Measurements from ENCODE around the gene ARMCX6. TPM values are rescaled to one million over a fixed set of nuclear protein-coding genes. Genes with fewer than 3 reads are reported as not detected.
"Not testable (repeated sequence)": the region's sequence is repeated elsewhere in the genome, so short reads cannot be mapped to it uniquely, and the experiment has no call there.

ARMCX6 gene
- total RNA-seq, 1 experiment from 2014 or later, result 32.2 TPM

DNA sequence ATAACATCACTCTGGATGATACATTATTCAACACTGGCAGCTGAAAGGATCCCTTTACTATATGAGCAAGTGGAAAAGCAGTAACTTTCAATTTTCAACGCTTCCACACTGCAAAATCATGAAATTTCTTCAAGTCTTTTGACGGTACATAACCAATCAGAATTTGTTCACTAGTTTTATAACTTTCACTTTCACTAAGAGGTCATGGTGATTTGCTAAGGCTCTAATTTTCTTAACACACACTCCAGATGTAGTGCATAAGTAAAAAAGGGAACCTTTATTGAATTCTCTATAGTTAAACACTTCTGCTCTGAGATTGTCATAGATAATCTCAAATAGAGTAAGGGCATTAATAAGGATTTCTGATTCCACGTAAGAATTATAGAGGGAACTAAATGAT is 37.7 kb upstream of the ARMCX6 start:
- ChIA-PET POLR2A (no interaction called here), RAD21 (ENCODE audit: low non-redundant PET in 1 of 2, low total read pairs in 2 of 2, uncharacterized antibody in 2 of 2, unreplicated experiment in 2 of 2) (no interaction called here), CTCF (no interaction called here)
- ATAC-seq, result no peak
- H3K9me3 ChIP-seq (ENCODE audit: control insufficient read depth in 1 of 2, insufficient read depth in 1 of 2, low read depth in 1 of 2, low read length in 2 of 2), result no peaks in the 10 kb centered on the region
- H3K4me2 ChIP-seq (ENCODE audit: low read length), result no peak overlapping the region
- H3K79me2 ChIP-seq (ENCODE audit: insufficient read depth, low read length), result no peaks in the 10 kb centered on the region
- no peaks in the 10 kb centered on the region for H3K36me3 ChIP-seq (ENCODE audit: control insufficient read depth in 1 of 2, insufficient read depth in 2 of 2, low read length in 2 of 2)
- H3K4me3 ChIP-seq (replicated peaks in 1 of 2; ENCODE audit: low read depth in 1 of 2, low read length in 2 of 2), result no peak overlapping the region
- no peaks in the 10 kb centered on the region for H3K9me2 ChIP-seq (ENCODE audit: insufficient read depth)
- no peak overlapping the region for H3K9ac ChIP-seq (ENCODE audit: low read length)
- no peaks in the 10 kb centered on the region for H4K20me1 ChIP-seq (ENCODE audit: insufficient read depth)
- no peaks in the 10 kb centered on the region for H3K4me1 ChIP-seq (ENCODE audit: control insufficient read depth in 1 of 2, insufficient read depth in 2 of 2, low read length in 2 of 2)
- no TSS peak for BruUV-seq (replicated peaks)
- H2AFZ ChIP-seq (ENCODE audit: low read depth, low read length, poor library complexity, severe bottlenecking), result no peak overlapping the region
- H3K27me3 ChIP-seq (ENCODE audit: insufficient read depth, low read length), result 0 out of 2 replicates have a peak, but pooled peaks cover 2% of the 10 kb centered on the region
- DNase-seq (ENCODE audit: low read depth, low spot score), result no peak
- intact Hi-C loops (cut with micrococcal nuclease), result no loop called here
- TF ChIP-seq JUND (IDR thresholded peaks at IDR 0.05) (no peak), EGR1 (IDR thresholded peaks at IDR 0.05; ENCODE audit: low read depth) (no peak)
- TF ChIP-seq, protein P1, sequence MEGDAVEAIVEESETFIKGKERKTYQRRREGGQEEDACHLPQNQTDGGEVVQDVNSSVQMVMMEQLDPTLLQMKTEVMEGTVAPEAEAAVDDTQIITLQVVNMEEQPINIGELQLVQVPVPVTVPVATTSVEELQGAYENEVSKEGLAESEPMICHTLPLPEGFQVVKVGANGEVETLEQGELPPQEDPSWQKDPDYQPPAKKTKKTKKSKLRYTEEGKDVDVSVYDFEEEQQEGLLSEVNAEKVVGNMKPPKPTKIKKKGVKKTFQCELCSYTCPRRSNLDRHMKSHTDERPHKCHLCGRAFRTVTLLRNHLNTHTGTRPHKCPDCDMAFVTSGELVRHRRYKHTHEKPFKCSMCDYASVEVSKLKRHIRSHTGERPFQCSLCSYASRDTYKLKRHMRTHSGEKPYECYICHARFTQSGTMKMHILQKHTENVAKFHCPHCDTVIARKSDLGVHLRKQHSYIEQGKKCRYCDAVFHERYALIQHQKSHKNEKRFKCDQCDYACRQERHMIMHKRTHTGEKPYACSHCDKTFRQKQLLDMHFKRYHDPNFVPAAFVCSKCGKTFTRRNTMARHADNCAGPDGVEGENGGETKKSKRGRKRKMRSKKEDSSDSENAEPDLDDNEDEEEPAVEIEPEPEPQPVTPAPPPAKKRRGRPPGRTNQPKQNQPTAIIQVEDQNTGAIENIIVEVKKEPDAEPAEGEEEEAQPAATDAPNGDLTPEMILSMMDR (IDR thresholded peaks at IDR 0.05 in 2 of 3, conservative IDR thresholded peaks at IDR 0.05 in 1 of 3; ENCODE audit: borderline replicate concordance in 1 of 3, insufficient read depth in 1 of 3, low read depth in 2 of 3, low read length in 2 of 3), result no peak
- TF ChIP-seq, protein P2, sequence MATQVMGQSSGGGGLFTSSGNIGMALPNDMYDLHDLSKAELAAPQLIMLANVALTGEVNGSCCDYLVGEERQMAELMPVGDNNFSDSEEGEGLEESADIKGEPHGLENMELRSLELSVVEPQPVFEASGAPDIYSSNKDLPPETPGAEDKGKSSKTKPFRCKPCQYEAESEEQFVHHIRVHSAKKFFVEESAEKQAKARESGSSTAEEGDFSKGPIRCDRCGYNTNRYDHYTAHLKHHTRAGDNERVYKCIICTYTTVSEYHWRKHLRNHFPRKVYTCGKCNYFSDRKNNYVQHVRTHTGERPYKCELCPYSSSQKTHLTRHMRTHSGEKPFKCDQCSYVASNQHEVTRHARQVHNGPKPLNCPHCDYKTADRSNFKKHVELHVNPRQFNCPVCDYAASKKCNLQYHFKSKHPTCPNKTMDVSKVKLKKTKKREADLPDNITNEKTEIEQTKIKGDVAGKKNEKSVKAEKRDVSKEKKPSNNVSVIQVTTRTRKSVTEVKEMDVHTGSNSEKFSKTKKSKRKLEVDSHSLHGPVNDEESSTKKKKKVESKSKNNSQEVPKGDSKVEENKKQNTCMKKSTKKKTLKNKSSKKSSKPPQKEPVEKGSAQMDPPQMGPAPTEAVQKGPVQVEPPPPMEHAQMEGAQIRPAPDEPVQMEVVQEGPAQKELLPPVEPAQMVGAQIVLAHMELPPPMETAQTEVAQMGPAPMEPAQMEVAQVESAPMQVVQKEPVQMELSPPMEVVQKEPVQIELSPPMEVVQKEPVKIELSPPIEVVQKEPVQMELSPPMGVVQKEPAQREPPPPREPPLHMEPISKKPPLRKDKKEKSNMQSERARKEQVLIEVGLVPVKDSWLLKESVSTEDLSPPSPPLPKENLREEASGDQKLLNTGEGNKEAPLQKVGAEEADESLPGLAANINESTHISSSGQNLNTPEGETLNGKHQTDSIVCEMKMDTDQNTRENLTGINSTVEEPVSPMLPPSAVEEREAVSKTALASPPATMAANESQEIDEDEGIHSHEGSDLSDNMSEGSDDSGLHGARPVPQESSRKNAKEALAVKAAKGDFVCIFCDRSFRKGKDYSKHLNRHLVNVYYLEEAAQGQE (IDR thresholded peaks at IDR 0.05; ENCODE audit: low read depth), result no peak
- no peak overlapping the region for H3K27ac ChIP-seq (ENCODE audit: low read depth, low read length)

DNA sequence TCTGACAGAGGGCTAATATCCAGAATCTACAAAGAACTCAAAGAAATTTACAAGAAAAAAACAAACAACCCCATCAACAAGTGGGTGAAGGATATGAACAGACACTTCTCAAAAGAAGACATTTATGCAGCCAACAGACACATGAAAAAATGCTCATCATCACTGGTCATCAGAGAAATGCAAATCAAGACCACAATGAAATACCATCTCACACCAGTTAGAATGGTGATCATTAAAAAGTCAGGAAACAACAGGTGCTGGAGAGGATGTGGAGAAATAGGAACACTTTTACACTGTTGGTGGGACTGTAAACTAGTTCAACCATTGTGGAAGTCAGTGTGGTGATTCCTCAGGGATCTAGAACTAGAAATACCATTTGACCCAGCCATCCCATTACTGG is 29.9 kb upstream of the ARMCX6 start:
- H3K4me1 ChIP-seq (ENCODE audit: control insufficient read depth in 1 of 2, insufficient read depth in 2 of 2, low read length in 2 of 2); H3K4me2 ChIP-seq (ENCODE audit: low read length); ATAC-seq; CTCF ChIA-PET; intact Hi-C loops (cut with micrococcal nuclease); H3K36me3 ChIP-seq (ENCODE audit: control insufficient read depth in 1 of 2, insufficient read depth in 2 of 2, low read length in 2 of 2); H3K27me3 ChIP-seq (ENCODE audit: insufficient read depth, low read length); POLR2A ChIA-PET; H3K79me2 ChIP-seq (ENCODE audit: insufficient read depth, low read length); H3K9ac ChIP-seq (ENCODE audit: low read length); H3K4me3 ChIP-seq (replicated peaks in 1 of 2; ENCODE audit: low read depth in 1 of 2, low read length in 2 of 2); H3K9me3 ChIP-seq (ENCODE audit: control insufficient read depth in 1 of 2, insufficient read depth in 1 of 2, low read depth in 1 of 2, low read length in 2 of 2); DNase-seq (ENCODE audit: low read depth, low spot score); H3K9me2 ChIP-seq (ENCODE audit: insufficient read depth); BruUV-seq (replicated peaks); H4K20me1 ChIP-seq (ENCODE audit: insufficient read depth); H2AFZ ChIP-seq (ENCODE audit: low read depth, low read length, poor library complexity, severe bottlenecking); H3K27ac ChIP-seq (ENCODE audit: low read depth, low read length); RAD21 ChIA-PET (ENCODE audit: low non-redundant PET in 1 of 2, low total read pairs in 2 of 2, uncharacterized antibody in 2 of 2, unreplicated experiment in 2 of 2): not testable (repeated sequence)
